GM06990 (cell line): ENCODE measurements around the gene CDH8.

Experiments
- DNase-seq: peaks from one replicate; pipeline ENCODE4 v3.0.0-alpha.2; 2011; ENCODE audit not compliant: insufficient read length; ENCODE audit errors: extremely low read depth
- H3K27me3 ChIP-seq: replicated peaks from 2 replicates; pipeline ENCODE4 v1.6.0; 2011; ENCODE audit warnings: low read length; ENCODE audit not compliant: control insufficient read depth, insufficient read depth
- H3K36me3 ChIP-seq: 2 replicates; pipeline ENCODE4 v1.5.1; 2011; ENCODE audit warnings: low read length; ENCODE audit not compliant: control insufficient read depth, insufficient read depth
- H3K4me3 ChIP-seq: replicated peaks from 2 replicates; pipeline ENCODE4 v1.5.1; 2011; ENCODE audit warnings: low read depth, mild to moderate bottlenecking, control low read depth, low read length
- CTCF ChIP-seq: IDR thresholded peaks from 2 replicates; pipeline ENCODE4 v1.5.1; 2011; ENCODE audit warnings: low read length, control low read depth, mild to moderate bottlenecking, inconsistent platforms; ENCODE audit not compliant: insufficient read depth, poor library complexity, severe bottlenecking

The CDH8 gene

GRCh38 chr16:61892531-61892930 is 143.7 kb downstream of the CDH8 start:
- DNase-seq, result no peak
- no peaks in the 10 kb centered on the region for H3K27me3 ChIP-seq
- no peak overlapping the region for H3K4me3 ChIP-seq
- no peak for TF ChIP-seq CTCF
- no peaks in the 10 kb centered on the region for H3K36me3 ChIP-seq

- no peak for DNase-seq
- H3K36me3 ChIP-seq, result no peaks in the 10 kb centered on the region
- no peak for TF ChIP-seq CTCF
- H3K27me3 ChIP-seq, result no peaks in the 10 kb centered on the region
- no peak overlapping the region for H3K4me3 ChIP-seq
Measured at GRCh38 chr16:61891460-61891859, 144.8 kb downstream of the CDH8 start.

GRCh38 chr16:61890386-61890785 is 145.9 kb downstream of the CDH8 start:
- Histone ChIP-seq H3K36me3 (no peaks in the 10 kb centered on the region), H3K4me3 (no peak overlapping the region), H3K27me3 (no peaks in the 10 kb centered on the region)
- TF ChIP-seq CTCF, result no peak
- no peak for DNase-seq

GRCh38 chr16:61887903-61888302 is 148.3 kb downstream of the CDH8 start:
- no peak overlapping the region for H3K4me3 ChIP-seq
- no peaks in the 10 kb centered on the region for H3K36me3 ChIP-seq
- DNase-seq, result no peak
- H3K27me3 ChIP-seq, result no peaks in the 10 kb centered on the region
- TF ChIP-seq CTCF, result no peak

GRCh38 chr16:61885343-61885742 is 150.9 kb downstream of the CDH8 start:
- Histone ChIP-seq H3K36me3 (no peaks in the 10 kb centered on the region), H3K4me3 (no peak overlapping the region), H3K27me3 (no peaks in the 10 kb centered on the region)
- TF ChIP-seq CTCF, result no peak
- no peak for DNase-seq

GRCh38 chr16:61879306-61879705 is 156.9 kb downstream of the CDH8 start:
- Histone ChIP-seq H3K4me3 (no peak overlapping the region), H3K36me3 (no peaks in the 10 kb centered on the region), H3K27me3 (no peaks in the 10 kb centered on the region)
- no peak for DNase-seq
- TF ChIP-seq CTCF, result no peak
